Sigmoid colon (tissue), 4 donors: Measurements from ENCODE around the gene LRCH1.

Experiments used
- CTCF ChIP-seq, 4 experiments: fragments of 450-650 bp in 3 of 4; fragments of 200-600 bp in 1 of 4; IDR thresholded peaks; one replicate each; pipeline ENCODE4 v1.5.1; 2016 to 2019; ENCODE audit warnings: antibody characterized with exemption in 4 of 4, mild to moderate bottlenecking in 3 of 4, moderate library complexity in 2 of 4
- EP300 ChIP-seq, 4 donors: sonication (generic); formaldehyde crosslinking; IDR thresholded peaks; one replicate each; pipeline ENCODE4 v1.6.1; 2017; ENCODE audit warnings: antibody characterized with exemption in 4 of 4
- POLR2A ChIP-seq, 2 donors: fragments of 450-650 bp; IDR thresholded peaks; one replicate each; pipeline ENCODE4 v1.6.1; 2016; ENCODE audit warnings: antibody characterized with exemption in 2 of 2, mild to moderate bottlenecking in 2 of 2, moderate library complexity in 2 of 2
- POLR2AphosphoS5 ChIP-seq, 4 donors: sonication (generic); formaldehyde crosslinking; IDR thresholded peaks; one replicate each; pipeline ENCODE4 v1.6.1; 2017; ENCODE audit warnings: antibody characterized with exemption in 4 of 4

GRCh38 chr13:46796515-46797474 lies 243.8 kb downstream of the LRCH1 start, which contains the start of gene ESD:
- no peak for TF ChIP-seq CTCF (IDR thresholded peaks at IDR 0.05)
- peak; percentile 65 to 74 for TF ChIP-seq POLR2A (IDR thresholded peaks at IDR 0.05)
- peak; percentile 72 to 92 (median 82) for TF ChIP-seq POLR2AphosphoS5 (IDR thresholded peaks at IDR 0.05)
- no peak for TF ChIP-seq EP300 (IDR thresholded peaks at IDR 0.05)
